A549 (cell line): ENCODE measurements around the gene IQCE. TPM values are rescaled to one million over a fixed set of nuclear protein-coding genes. Genes with fewer than 3 reads are reported as not detected.

Source experiments
- ATAC-seq, 2 experiments: fragments of 200-7000 bp in 1 of 2; fragments of >200 bp in 1 of 2; cut with Nextera tagmentation in 1 of 2; cut with Tn5 transposase in 1 of 2; 3 replicates each; pipeline versions ENCODE4 v1.8.0 to v1.9.1; 2018 to 2020; ENCODE audit warnings: mild to moderate bottlenecking in 1 of 2, moderate library complexity in 1 of 2
- CTCF ChIA-PET: fragments of 300-600 bp; sonication (Branson Sonifier 250); formaldehyde crosslinking; extraction: SDS; loops from one replicate; lab custom pipeline; 2021; ENCODE audit warnings: antibody characterized with exemption, inconsistent platforms; lab: Yijun Ruan, JAX
- POLR2A ChIA-PET: fragments of 350-600 bp; formaldehyde crosslinking; extraction: SDS; loops from one replicate; lab custom pipeline; 2021; ENCODE audit warnings: antibody characterized with exemption, inconsistent platforms; lab: Yijun Ruan, JAX
- DNase-seq, 2 experiments: peaks; one replicate each; pipeline versions ENCODE4 v3.0.0 to v3.0.0-alpha.2; 2011 to 2016; ENCODE audit warnings: low read depth in 1 of 2, low spot score in 1 of 2
- FAIRE-seq: peaks from 2 replicates; lab custom pipeline; 2011; peaks lifted over from hg19 to GRCh38; lab: Jason Lieb, UNC
- H3K27ac ChIP-seq, 2 experiments: fragments of >200 bp; sonication (Bioruptor Twin); formaldehyde crosslinking; 3 replicates each; pipeline ENCODE4 v1.5.1; 2016 to 2017
- H3K4me1 ChIP-seq: fragments of >200 bp; sonication (Bioruptor Twin); formaldehyde crosslinking; 3 replicates; pipeline ENCODE4 v1.6.1; 2016
- H3K4me2 ChIP-seq: fragments of >200 bp; sonication (Bioruptor Twin); formaldehyde crosslinking; 3 replicates; pipeline ENCODE4 v1.6.1; 2016
- H3K4me3 ChIP-seq: fragments of >200 bp; sonication (Bioruptor Twin); formaldehyde crosslinking; 3 replicates; pipeline ENCODE4 v1.5.1; 2016
- H3K9me3 ChIP-seq: fragments of >200 bp; sonication (Bioruptor Twin); formaldehyde crosslinking; 3 replicates; pipeline ENCODE4 v1.6.1; 2016
- CBX2 ChIP-seq: fragments of 200-600 bp; sonication (generic); IDR thresholded peaks from 2 replicates; pipeline ENCODE4 v1.6.1; 2016; ENCODE audit warnings: low read depth, mild to moderate bottlenecking, borderline replicate concordance
- CEBPB ChIP-seq, 2 experiments: fragments of >200 bp in 1 of 2; sonication (Bioruptor Twin) in 1 of 2; formaldehyde crosslinking in 1 of 2; IDR thresholded peaks; 2 replicates each; pipeline ENCODE4 v1.6.1; 2012 to 2016
- CHD4 ChIP-seq: fragments of 200-600 bp; sonication (generic); IDR thresholded peaks from 2 replicates; pipeline ENCODE4 v1.6.1; 2016; ENCODE audit warnings: antibody characterized with exemption, mild to moderate bottlenecking, borderline replicate concordance
- CTCF ChIP-seq: fragments of >200 bp; sonication (Bioruptor Twin); formaldehyde crosslinking; IDR thresholded peaks from 3 replicates; pipeline ENCODE4 v1.5.1; 2016
- EHF ChIP-seq: fragments of 250-450 bp; sonication (Bioruptor Pico); IDR thresholded peaks from 2 replicates; pipeline ENCODE4 v1.5.0; 2020; ENCODE audit warnings: mild to moderate bottlenecking
- EHMT2 ChIP-seq: fragments of 200-600 bp; sonication (generic); IDR thresholded peaks from 2 replicates; pipeline ENCODE4 v1.6.1; 2016; ENCODE audit warnings: antibody characterized with exemption, low read depth, mild to moderate bottlenecking, moderate library complexity
- EP300 ChIP-seq, 2 experiments: fragments of >200 bp; sonication (Bioruptor Twin); formaldehyde crosslinking; IDR thresholded peaks; 2 replicates in 1 of 2; 3 replicates in 1 of 2; pipeline ENCODE4 v1.6.1; 2016 to 2017
- FOXS1 ChIP-seq: fragments of 250-450 bp; sonication (Bioruptor Pico); IDR thresholded peaks from 2 replicates; pipeline ENCODE4 v1.5.0; 2020; ENCODE audit warnings: mild to moderate bottlenecking, moderate library complexity
- GATA3 ChIP-seq: IDR thresholded peaks from 2 replicates; pipeline ENCODE4 v1.6.1; 2012; ENCODE audit warnings: borderline replicate concordance
- HDAC2 ChIP-seq: fragments of 200-600 bp; sonication (generic); IDR thresholded peaks from 2 replicates; pipeline ENCODE4 v1.6.1; 2016
- HOXA7 ChIP-seq: fragments of 250-450 bp; sonication (Bioruptor Pico); IDR thresholded peaks from 2 replicates; pipeline ENCODE4 v1.5.0; 2020; ENCODE audit warnings: mild to moderate bottlenecking, moderate library complexity
- HOXB13 ChIP-seq: fragments of 250-450 bp; sonication (Bioruptor Pico); IDR thresholded peaks from 2 replicates; pipeline ENCODE4 v1.5.0; 2020; ENCODE audit warnings: low read depth, mild to moderate bottlenecking, moderate library complexity
- JUNB ChIP-seq: fragments of >200 bp; sonication (Bioruptor Twin); formaldehyde crosslinking; IDR thresholded peaks from 2 replicates; pipeline ENCODE4 v1.6.1; 2016
- KDM5A ChIP-seq: fragments of 200-600 bp; sonication (generic); IDR thresholded peaks from 2 replicates; pipeline ENCODE4 v1.6.1; 2016; ENCODE audit warnings: antibody characterized with exemption, mild to moderate bottlenecking
- NFE2L2 ChIP-seq: fragments of 150-350 bp; conservative IDR thresholded peaks from 2 replicates; pipeline ENCODE4 v1.6.1; 2014; ENCODE audit warnings: low read length
- PHF8 ChIP-seq: fragments of 200-600 bp; sonication (generic); IDR thresholded peaks from 2 replicates; pipeline ENCODE4 v1.6.1; 2016; ENCODE audit warnings: low read depth, mild to moderate bottlenecking, antibody characterized with exemption, moderate library complexity, borderline replicate concordance
- RARB ChIP-seq: fragments of 250-450 bp; sonication (Bioruptor Pico); IDR thresholded peaks from 2 replicates; pipeline ENCODE4 v1.8.0; 2021; ENCODE audit warnings: mild to moderate bottlenecking, moderate library complexity
- RFX5 ChIP-seq: fragments of 450-650 bp; IDR thresholded peaks from 2 replicates; pipeline ENCODE4 v1.7.1; 2014; ENCODE audit warnings: antibody characterized with exemption, mild to moderate bottlenecking, moderate library complexity
- SMC3 ChIP-seq: fragments of >200 bp; sonication (Bioruptor Twin); formaldehyde crosslinking; IDR thresholded peaks from 3 replicates; pipeline ENCODE4 v1.6.1; 2018; ENCODE audit warnings: inconsistent platforms
- SREBF2 ChIP-seq: fragments of 450-650 bp; IDR thresholded peaks from 2 replicates; pipeline ENCODE4 v1.6.1; 2014; ENCODE audit warnings: mild to moderate bottlenecking, moderate library complexity
- TP53 ChIP-seq: fragments of 250-450 bp; sonication (Bioruptor Pico); IDR thresholded peaks from 2 replicates; pipeline ENCODE4 v1.5.0; 2021; ENCODE audit warnings: mild to moderate bottlenecking, moderate library complexity
- ZC3H11A ChIP-seq: fragments of 450-650 bp; IDR thresholded peaks from 2 replicates; pipeline ENCODE4 v1.6.1; 2014; ENCODE audit warnings: antibody characterized with exemption, mild to moderate bottlenecking
- ZFP36 ChIP-seq: fragments of 450-650 bp; IDR thresholded peaks from 2 replicates; pipeline ENCODE4 v1.6.1; 2014; ENCODE audit warnings: borderline replicate concordance; ENCODE audit not compliant: partially characterized antibody
- WGBS: methylation state at CpG from one replicate; pipeline ENCODE4 v1.1.6; 2017; ENCODE audit errors: missing lambda C conversion rate; 5-methylcytosine and 5-hydroxymethylcytosine counted together
- polyA plus RNA-seq, 4 experiments: library from polyadenylated mRNA; depleted of rRNA in 3 of 4; stranded (reverse); fragments of >200 nt; fragmentation: RNase III in 1 of 4; extraction: RNeasy Plus Mini Kit Qiagen cat#74134 plus additional on column Dnase treatment in 1 of 4; gene quantifications; 2 replicates in 3 of 4; 3 replicates in 1 of 4; pipeline ENCODE4 v1.2.3, GENCODE V29; 2011 to 2017
- TF ChIP-seq, protein P1 (sequence below): fragments of 250-450 bp; sonication (Bioruptor Pico); IDR thresholded peaks from 2 replicates; pipeline ENCODE4 v1.5.0; 2020; ENCODE audit warnings: low read depth, mild to moderate bottlenecking, moderate library complexity
- TF ChIP-seq, protein P2 (sequence below): fragments of 150-350 bp; IDR thresholded peaks from 2 replicates; pipeline ENCODE4 v1.6.1; 2014; ENCODE audit warnings: low read depth, mild to moderate bottlenecking, low read length

IQCE gene
- polyA plus RNA-seq, 2 of the 4 experiments (the other 2 are of a cell fraction): 10.6 to 13.0 TPM

- no peak for FAIRE-seq
- peak overlapping the region; percentile 99; the same call in 2 of the 3 replicates for H3K4me2 ChIP-seq
- no peak for DNase-seq
- H3K4me3 ChIP-seq: no peak overlapping the region
- ChIA-PET CTCF (interaction anchor here (0.7 to 2.2 kb wide), 2 partner anchors 47 to 56 kb away, joined by 3 to 9 read pairs; no protein-coding TSS in a partner anchor), POLR2A (no interaction called here)
- TF ChIP-seq FOXS1: no peak
- TF ChIP-seq CBX2: no peak
- TF ChIP-seq, protein P1, sequence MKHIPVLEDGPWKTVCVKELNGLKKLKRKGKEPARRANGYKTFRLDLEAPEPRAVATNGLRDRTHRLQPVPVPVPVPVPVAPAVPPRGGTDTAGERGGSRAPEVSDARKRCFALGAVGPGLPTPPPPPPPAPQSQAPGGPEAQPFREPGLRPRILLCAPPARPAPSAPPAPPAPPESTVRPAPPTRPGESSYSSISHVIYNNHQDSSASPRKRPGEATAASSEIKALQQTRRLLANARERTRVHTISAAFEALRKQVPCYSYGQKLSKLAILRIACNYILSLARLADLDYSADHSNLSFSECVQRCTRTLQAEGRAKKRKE: no peak
- no peak for TF ChIP-seq GATA3
- TF ChIP-seq HOXB13 (CRISPR knock-in tag): no peak
- TF ChIP-seq CEBPB (IDR thresholded peaks at IDR 0.05): no peak
- no peak for TF ChIP-seq SREBF2
- no peak for TF ChIP-seq RARB (CRISPR knock-in tag)
- TF ChIP-seq, protein P2, sequence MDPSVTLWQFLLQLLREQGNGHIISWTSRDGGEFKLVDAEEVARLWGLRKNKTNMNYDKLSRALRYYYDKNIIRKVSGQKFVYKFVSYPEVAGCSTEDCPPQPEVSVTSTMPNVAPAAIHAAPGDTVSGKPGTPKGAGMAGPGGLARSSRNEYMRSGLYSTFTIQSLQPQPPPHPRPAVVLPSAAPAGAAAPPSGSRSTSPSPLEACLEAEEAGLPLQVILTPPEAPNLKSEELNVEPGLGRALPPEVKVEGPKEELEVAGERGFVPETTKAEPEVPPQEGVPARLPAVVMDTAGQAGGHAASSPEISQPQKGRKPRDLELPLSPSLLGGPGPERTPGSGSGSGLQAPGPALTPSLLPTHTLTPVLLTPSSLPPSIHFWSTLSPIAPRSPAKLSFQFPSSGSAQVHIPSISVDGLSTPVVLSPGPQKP: no peak
- no peak for TF ChIP-seq KDM5A
- TF ChIP-seq NFE2L2: no peak
- no peak for TF ChIP-seq JUNB
- no peak for ATAC-seq
- peaks cover 97% of the 10 kb centered on the region for H3K4me1 ChIP-seq
- 85% methylated on average over 26 of the region's 53 CpGs for WGBS
- no peaks in the 10 kb centered on the region for H3K9me3 ChIP-seq
- H3K27ac ChIP-seq: peak overlapping the region; percentile 81 to 95
Measured at GRCh38 chr7:2524808-2525657, 33.7 kb upstream of the IQCE start.

DNA sequence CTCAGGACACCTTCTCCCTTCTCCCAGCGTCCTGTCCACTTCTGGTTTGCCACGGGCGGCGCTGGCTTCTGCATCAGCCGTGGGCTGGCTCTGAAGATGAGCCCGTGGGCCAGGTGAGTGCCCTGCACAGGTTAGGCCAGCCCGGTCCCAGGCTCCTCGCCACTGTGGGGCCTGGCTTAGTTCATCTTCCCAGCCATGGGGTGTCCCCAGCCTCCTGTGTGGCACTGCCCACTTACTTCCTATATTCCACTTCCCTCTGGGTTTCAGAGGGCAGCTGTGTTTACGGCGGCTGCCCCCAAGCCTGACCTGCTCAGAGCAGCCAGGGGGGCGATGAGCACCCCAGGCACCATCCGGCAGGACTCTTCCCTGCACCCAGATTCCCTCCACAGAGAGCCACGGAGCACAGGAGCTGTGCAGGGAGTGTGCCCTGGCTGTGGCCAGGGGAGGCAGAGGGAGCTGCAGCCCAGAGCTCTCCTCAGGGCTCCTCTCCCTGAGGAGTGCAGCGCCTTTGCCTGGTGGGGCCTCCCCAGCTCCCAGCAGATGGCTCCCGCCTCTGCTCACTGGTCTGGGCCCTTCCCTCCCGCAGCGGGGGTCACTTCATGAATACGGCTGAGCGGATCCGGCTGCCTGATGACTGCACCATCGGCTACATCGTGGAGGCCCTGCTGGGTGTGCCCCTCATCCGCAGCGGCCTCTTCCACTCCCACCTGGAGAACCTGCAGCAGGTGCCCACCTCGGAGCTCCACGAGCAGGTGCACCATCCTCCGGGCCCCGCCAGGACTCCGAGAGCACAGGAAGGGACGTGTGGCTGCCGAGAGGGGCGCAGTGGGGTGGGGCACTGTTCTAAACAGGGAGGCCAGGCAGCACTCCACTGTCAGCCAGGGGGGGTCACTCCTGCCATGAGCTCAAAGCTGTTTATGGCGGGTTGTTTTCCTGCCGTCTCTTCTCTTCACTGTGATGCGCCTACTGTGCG is 32.8 kb upstream of the IQCE start:
- DNase-seq (peak in 1 of 2 experiments; percentile 53), ATAC-seq (peak in 1 of 2 experiments; percentile 47; a peak in 3 of 6 replicates), FAIRE-seq (no peak)
- ChIA-PET POLR2A (no interaction called here), CTCF (interaction anchor here (0.8 to 2.2 kb wide), 5 partner anchors 13 to 58 kb away, joined by 3 to 9 read pairs (median 3); no protein-coding TSS in a partner anchor)
- Histone ChIP-seq H3K4me3 (no peak overlapping the region), H3K4me2 (no peak overlapping the region), H3K27ac (peak overlapping the region; percentile 10 to 95; a peak in 4 of 6 replicates), H3K4me1 (peaks cover 100% of the 10 kb centered on the region), H3K9me3 (no peaks in the 10 kb centered on the region)
- TF ChIP-seq HDAC2 (no peak), RARB (CRISPR knock-in tag) (no peak), ZFP36 (no peak), ZC3H11A (no peak), CTCF (no peak), PHF8 (no peak), FOXS1 (no peak), TP53 (CRISPR knock-in tag) (no peak), JUNB (no peak), EHF (no peak), EHMT2 (no peak), HOXB13 (CRISPR knock-in tag) (no peak), HOXA7 (CRISPR knock-in tag) (no peak), CHD4 (no peak), RFX5 (no peak), EP300 (IDR thresholded peaks at IDR 0.05) (no peak), SMC3 (no peak)
- TF ChIP-seq, protein P1: no peak
- 82% methylated on average over 13 of the region's 36 CpGs for WGBS
